HCT116 (cell line): ENCODE measurements around the gene KRT86. TPM values are rescaled to one million over a fixed set of nuclear protein-coding genes. Genes with fewer than 3 reads are reported as not detected.

Experiments
- ATAC-seq: fragments of 200-7000 bp; cut with Tn5 transposase; 2 replicates; pipeline ENCODE4 v1.9.1; 2020; ENCODE audit warnings: mild to moderate bottlenecking, moderate library complexity
- BruUV-seq: library from RNA; stranded (reverse); fragments of 400-500 nt; replicated peaks from 2 replicates; lab custom pipeline; 2021; lab: Mats Ljungman, UMichigan
- CTCF ChIA-PET: fragments of 300-600 bp; sonication (Branson Sonifier 250); formaldehyde crosslinking; loops from one replicate; lab custom pipeline; 2021; ENCODE audit warnings: antibody characterized with exemption; lab: Charles Lee
- POLR2A ChIA-PET: fragments of 300-600, 350-600 bp; sonication (Branson Sonifier 250); formaldehyde crosslinking; loops from one replicate; lab custom pipeline; 2021; ENCODE audit warnings: antibody characterized with exemption; lab: Charles Lee
- RAD21 ChIA-PET, 2 experiments: fragments of 300-600 bp; sonication (Branson Sonifier 250); formaldehyde crosslinking; loops; one replicate each; lab custom pipeline; 2023; ENCODE audit warnings: low total read pairs in 2 of 2; ENCODE audit not compliant: uncharacterized antibody in 2 of 2, unreplicated experiment in 2 of 2, low non-redundant PET in 1 of 2; lab: Charles Lee
- DNase-seq: peaks from one replicate; pipeline ENCODE4 v3.0.0-alpha.2; 2010; ENCODE audit warnings: low read depth, low spot score
- H2AFZ ChIP-seq: fragments of 200-600 bp; shearing (Covaris generic), sonication (generic); 2 replicates; pipeline ENCODE4 v1.6.1; 2017; ENCODE audit warnings: low read depth, mixed run types, mixed read lengths, antibody characterized with exemption, low read length; ENCODE audit not compliant: poor library complexity, severe bottlenecking
- H3K27ac ChIP-seq: 2 replicates; pipeline ENCODE4 v1.5.1; 2012; ENCODE audit warnings: low read depth, low read length
- H3K27me3 ChIP-seq: fragments of 200-600 bp; sonication (generic); 2 replicates; pipeline ENCODE4 v1.6.1; 2016; ENCODE audit warnings: mixed run types, low read length, mixed read lengths; ENCODE audit not compliant: insufficient read depth
- H3K36me3 ChIP-seq, 2 experiments: fragments of 200-500 bp in 1 of 2; fragments of 200-600 bp in 1 of 2; sonication (Bioruptor generic) in 1 of 2; sonication (generic) in 1 of 2; 2 replicates each; pipeline versions ENCODE4 v1.5.1 to v1.6.1; 2014 to 2016; ENCODE audit warnings: low read length in 2 of 2, inconsistent platforms in 1 of 2, mixed read lengths in 1 of 2, mixed run types in 1 of 2; ENCODE audit not compliant: insufficient read depth in 2 of 2, control insufficient read depth in 1 of 2
- H3K4me1 ChIP-seq, 2 experiments: fragments of 200-600 bp in 1 of 2; sonication (generic) in 1 of 2; 2 replicates each; pipeline versions ENCODE4 v1.5.1 to v1.6.1; 2012 to 2017; ENCODE audit warnings: low read length in 2 of 2, inconsistent platforms in 1 of 2, mild to moderate bottlenecking in 1 of 2, mixed read lengths in 1 of 2, mixed run types in 1 of 2, moderate library complexity in 1 of 2; ENCODE audit not compliant: insufficient read depth in 2 of 2, control insufficient read depth in 1 of 2
- H3K4me2 ChIP-seq: fragments of 200-600 bp; sonication (generic); 2 replicates; pipeline ENCODE4 v1.6.1; 2017; ENCODE audit warnings: mixed run types, low read length, mixed read lengths
- H3K4me3 ChIP-seq, 2 experiments: fragments of 200-600 bp in 1 of 2; sonication (generic) in 1 of 2; replicated peaks in 1 of 2; 2 replicates each; pipeline ENCODE4 v1.5.1; 2011 to 2016; ENCODE audit warnings: low read length in 2 of 2, control low read depth in 1 of 2, low read depth in 1 of 2, mild to moderate bottlenecking in 1 of 2, mixed read lengths in 1 of 2, mixed run types in 1 of 2
- H3K79me2 ChIP-seq: fragments of 200-600 bp; sonication (generic); 2 replicates; pipeline ENCODE4 v1.6.1; 2017; ENCODE audit warnings: mild to moderate bottlenecking, mixed run types, low read length, moderate library complexity, mixed read lengths; ENCODE audit not compliant: insufficient read depth
- H3K9ac ChIP-seq: fragments of 200-600 bp; sonication (generic); 2 replicates; pipeline ENCODE4 v1.6.1; 2016; ENCODE audit warnings: low read length, mixed read lengths
- H3K9me2 ChIP-seq: fragments of 200-600 bp; sonication (generic), shearing (Covaris generic); 2 replicates; pipeline ENCODE4 v1.6.1; 2017; ENCODE audit warnings: mixed run types, mild to moderate bottlenecking, moderate library complexity; ENCODE audit not compliant: insufficient read depth
- H3K9me3 ChIP-seq, 2 experiments: fragments of 200-500 bp in 1 of 2; fragments of 200-600 bp in 1 of 2; sonication (Bioruptor generic) in 1 of 2; sonication (generic) in 1 of 2; 2 replicates each; pipeline ENCODE4 v1.6.1; 2014 to 2017; ENCODE audit warnings: low read length in 2 of 2, mixed read lengths in 2 of 2, inconsistent platforms in 1 of 2, low read depth in 1 of 2, mild to moderate bottlenecking in 1 of 2, mixed run types in 1 of 2, moderate library complexity in 1 of 2; ENCODE audit not compliant: control insufficient read depth in 1 of 2, insufficient read depth in 1 of 2
- H4K20me1 ChIP-seq: fragments of 200-600 bp; sonication (generic), shearing (Covaris generic); 2 replicates; pipeline ENCODE4 v1.6.1; 2017; ENCODE audit warnings: mixed run types, mild to moderate bottlenecking, moderate library complexity; ENCODE audit not compliant: insufficient read depth
- CBX3 ChIP-seq: IDR thresholded peaks from 2 replicates; pipeline ENCODE4 v1.6.1; 2012; ENCODE audit warnings: low read depth
- CEBPB ChIP-seq: IDR thresholded peaks from 2 replicates; pipeline ENCODE4 v1.6.1; 2012; ENCODE audit warnings: low read depth
- EGR1 ChIP-seq: IDR thresholded peaks from 2 replicates; pipeline ENCODE4 v1.6.1; 2012; ENCODE audit warnings: low read depth
- ELF1 ChIP-seq: IDR thresholded peaks from 2 replicates; pipeline ENCODE4 v1.6.1; 2012; ENCODE audit warnings: low read depth, borderline replicate concordance
- FOSL1 ChIP-seq: IDR thresholded peaks from 2 replicates; pipeline ENCODE4 v1.6.1; 2012; ENCODE audit warnings: low read depth
- MAX ChIP-seq: IDR thresholded peaks from 2 replicates; pipeline ENCODE4 v1.6.1; 2012
- POLR2A ChIP-seq: IDR thresholded peaks from 2 replicates; pipeline ENCODE4 v1.7.0; 2011; ENCODE audit warnings: borderline replicate concordance; ENCODE audit not compliant: insufficient read depth, insufficient read length; ENCODE audit errors: extremely low read depth
- POLR2AphosphoS5 ChIP-seq: IDR thresholded peaks from 2 replicates; pipeline ENCODE4 v1.6.1; 2011; ENCODE audit warnings: mild to moderate bottlenecking, low read depth, low read length, moderate library complexity
- RAD21 ChIP-seq: IDR thresholded peaks from 2 replicates; pipeline ENCODE4 v1.6.1; 2012; ENCODE audit warnings: low read depth, mild to moderate bottlenecking
- SIN3A ChIP-seq: IDR thresholded peaks from 2 replicates; pipeline ENCODE4 v1.6.1; 2012; ENCODE audit warnings: low read depth
- SP1 ChIP-seq: IDR thresholded peaks from 2 replicates; pipeline ENCODE4 v1.6.1; 2012; ENCODE audit warnings: low read depth
- SRF ChIP-seq: IDR thresholded peaks from 2 replicates; pipeline ENCODE4 v1.6.1; 2012; ENCODE audit warnings: low read depth
- TCF7L2 ChIP-seq: IDR thresholded peaks from 2 replicates; pipeline ENCODE4 v1.7.0; 2011; ENCODE audit warnings: borderline replicate concordance, inconsistent platforms; ENCODE audit not compliant: insufficient read depth, insufficient read length; ENCODE audit errors: extremely low read depth
- YY1 ChIP-seq: IDR thresholded peaks from 2 replicates; pipeline ENCODE4 v1.6.1; 2011; ENCODE audit warnings: low read length, low read depth, moderate library complexity, mild to moderate bottlenecking; ENCODE audit not compliant: insufficient replicate concordance; ENCODE audit errors: extremely low read depth
- ZFX ChIP-seq: fragments of 450-650 bp; IDR thresholded peaks from 2 replicates; pipeline ENCODE4 v1.6.1; 2017
- ZNF274 ChIP-seq: fragments of 200-500 bp; sonication (Bioruptor generic); IDR thresholded peaks from 2 replicates; pipeline ENCODE4 v1.6.1; 2014; ENCODE audit warnings: mild to moderate bottlenecking, low read depth, low read length, inconsistent platforms
- intact Hi-C: fragments of 100-400 bp; cut with micrococcal nuclease; formaldehyde crosslinking; loops from 2 replicates; pipeline ENCODE4 v1.10.0; 2022
- total RNA-seq: library from RNA; stranded (reverse); gene quantifications from one replicate; pipeline ENCODE4 v1.2.1, GENCODE V29; 2021; ENCODE audit not compliant: unreplicated experiment
- TF ChIP-seq, protein P1 (sequence below): IDR thresholded peaks from 2 replicates; pipeline ENCODE4 v1.6.1; 2011; ENCODE audit warnings: mild to moderate bottlenecking, low read length, moderate library complexity; ENCODE audit not compliant: insufficient replicate concordance; ENCODE audit errors: extremely low read depth
- TF ChIP-seq, protein P2 (sequence below): IDR thresholded peaks from 2 replicates; pipeline ENCODE4 v1.6.1; 2012

KRT86 gene
- total RNA-seq, 1 experiment from 2014 or later = 1.5 TPM

DNA sequence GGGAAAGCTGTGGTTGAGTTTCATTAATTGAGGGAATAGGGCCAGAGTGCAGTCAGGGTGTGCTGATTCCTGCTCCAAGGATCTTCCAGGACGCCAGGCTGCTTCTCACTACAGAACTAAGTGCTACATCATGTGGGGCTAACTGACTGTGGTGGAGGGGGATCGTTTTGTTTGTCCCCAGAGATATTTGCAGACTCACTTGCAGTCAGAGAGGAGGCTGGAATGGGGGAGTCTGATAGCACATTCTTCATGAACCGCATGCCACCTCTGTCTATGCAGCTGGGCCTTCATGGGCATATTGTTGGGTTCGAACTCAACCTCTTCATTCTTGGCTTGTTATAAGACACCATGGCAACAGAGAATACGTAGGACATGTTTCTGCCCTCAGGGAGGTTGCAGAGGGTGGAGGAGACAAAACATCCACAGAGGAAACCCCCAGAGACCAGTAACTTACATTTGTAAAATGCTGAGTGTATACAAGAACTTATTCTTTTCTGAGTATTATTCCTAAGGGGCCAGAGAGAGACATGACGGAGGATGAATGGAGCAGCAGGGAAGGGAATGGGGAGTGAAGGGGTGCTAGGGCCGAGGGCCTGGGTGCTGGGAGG, 28.4 kb upstream of the KRT86 start:
- intact Hi-C loops = no loop called here
- TF ChIP-seq SP1 = no peak
- TF ChIP-seq ELF1 = no peak
- no peak for TF ChIP-seq YY1
- TF ChIP-seq, protein P1, sequence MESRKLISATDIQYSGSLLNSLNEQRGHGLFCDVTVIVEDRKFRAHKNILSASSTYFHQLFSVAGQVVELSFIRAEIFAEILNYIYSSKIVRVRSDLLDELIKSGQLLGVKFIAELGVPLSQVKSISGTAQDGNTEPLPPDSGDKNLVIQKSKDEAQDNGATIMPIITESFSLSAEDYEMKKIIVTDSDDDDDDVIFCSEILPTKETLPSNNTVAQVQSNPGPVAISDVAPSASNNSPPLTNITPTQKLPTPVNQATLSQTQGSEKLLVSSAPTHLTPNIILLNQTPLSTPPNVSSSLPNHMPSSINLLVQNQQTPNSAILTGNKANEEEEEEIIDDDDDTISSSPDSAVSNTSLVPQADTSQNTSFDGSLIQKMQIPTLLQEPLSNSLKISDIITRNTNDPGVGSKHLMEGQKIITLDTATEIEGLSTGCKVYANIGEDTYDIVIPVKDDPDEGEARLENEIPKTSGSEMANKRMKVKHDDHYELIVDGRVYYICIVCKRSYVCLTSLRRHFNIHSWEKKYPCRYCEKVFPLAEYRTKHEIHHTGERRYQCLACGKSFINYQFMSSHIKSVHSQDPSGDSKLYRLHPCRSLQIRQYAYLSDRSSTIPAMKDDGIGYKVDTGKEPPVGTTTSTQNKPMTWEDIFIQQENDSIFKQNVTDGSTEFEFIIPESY = no peak
- no peak for TF ChIP-seq TCF7L2
- TF ChIP-seq ZNF274 = no peak
- no peak for TF ChIP-seq SRF
- no peak for TF ChIP-seq POLR2A
- TF ChIP-seq, protein P2, sequence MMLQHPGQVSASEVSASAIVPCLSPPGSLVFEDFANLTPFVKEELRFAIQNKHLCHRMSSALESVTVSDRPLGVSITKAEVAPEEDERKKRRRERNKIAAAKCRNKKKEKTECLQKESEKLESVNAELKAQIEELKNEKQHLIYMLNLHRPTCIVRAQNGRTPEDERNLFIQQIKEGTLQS = no peak
- TF ChIP-seq CBX3 = no peak
- no peak for TF ChIP-seq SIN3A
- TF ChIP-seq RAD21 = no peak
- no peak for TF ChIP-seq EGR1
- no peak for TF ChIP-seq MAX
- TF ChIP-seq ZFX = no peak
- no peak for TF ChIP-seq CEBPB
- no peak for TF ChIP-seq POLR2AphosphoS5
- TF ChIP-seq FOSL1 = no peak
- BruUV-seq = no TSS peak
- Histone ChIP-seq H3K27me3 (no peaks in the 10 kb centered on the region), H2AFZ (no peak overlapping the region), H3K9me3 (no peaks in the 10 kb centered on the region), H3K9ac (peak overlapping the region; percentile 44), H3K4me3 (no peak overlapping the region), H3K27ac (no peak overlapping the region), H3K79me2 (no peaks in the 10 kb centered on the region), H3K4me2 (peak overlapping the region; percentile 82), H3K4me1 (peaks cover 66 to 83% of the 10 kb centered on the region in 2 experiments), H4K20me1 (no peaks in the 10 kb centered on the region), H3K36me3 (no peaks in the 10 kb centered on the region), H3K9me2 (no peaks in the 10 kb centered on the region)
- DNase-seq (no peak), ATAC-seq (no peak)
- CTCF ChIA-PET = interaction anchor here (0.8 to 3.5 kb wide), 3 partner anchors 33 to 81 kb away, joined by 3 to 21 read pairs (median 4); no protein-coding TSS in a partner anchor
- RAD21 ChIA-PET = interaction anchor here in 1 of 2 experiments (0.6 kb wide), 1 partner anchor 37 kb away, joined by 6 read pairs; no protein-coding TSS in a partner anchor
- POLR2A ChIA-PET = interaction anchor here (1.2 kb wide), 1 partner anchor 34 kb away, joined by 3 read pairs; no protein-coding TSS in a partner anchor
